ENCODE data around the gene ST3GAL5. TPM values are rescaled to one million over a fixed set of nuclear protein-coding genes. Genes with fewer than 3 reads are reported as not detected.
"Not testable (repeated sequence)": the region's sequence is repeated elsewhere in the genome, so short reads cannot be mapped to it uniquely, and the experiment has no call there.

Gene ST3GAL5
- total RNA-seq, 2 experiments from 2014 or later, result 9.6 to 11.5 TPM

DNA sequence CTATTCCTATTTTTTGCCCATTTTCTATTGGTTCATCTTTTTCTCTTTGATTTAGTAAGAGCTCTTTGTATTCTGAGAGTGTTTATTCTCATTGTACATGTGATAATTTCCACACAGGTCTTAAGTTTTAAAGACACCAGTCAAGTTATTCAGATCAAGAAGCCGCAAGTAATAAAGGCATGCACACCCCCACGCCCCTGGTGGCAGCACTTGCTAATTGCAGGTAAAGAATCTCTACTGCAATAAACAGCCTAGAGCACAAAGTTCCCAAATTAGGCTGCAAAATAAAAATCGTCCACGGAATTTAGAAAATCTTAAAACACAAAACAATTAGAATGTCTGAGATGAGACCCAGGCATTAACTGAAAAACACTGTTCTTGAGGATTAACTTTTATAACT, 45.2 kb downstream of the ST3GAL5 start:
- Mint-ChIP-seq H3K27me3 (no peaks in the 10 kb centered on the region), H3K9me3 (peaks cover 4% of the 10 kb centered on the region), H3K4me1 (ENCODE audit: low read depth) (peaks cover 16% of the 10 kb centered on the region), H3K27ac (no peak overlapping the region), H3K36me3 (peaks cover 23% of the 10 kb centered on the region), H3K4me3 (no peak overlapping the region)
- intact Hi-C loops (cut with micrococcal nuclease), result no loop called here
- ChIA-PET CTCF (interaction anchor here (0.6 to 1.2 kb wide), 7 partner anchors 9 to 166 kb away, joined by 3 to 5 read pairs (median 4); no protein-coding TSS in a partner anchor), POLR2A (no interaction called here)
- peak; percentile 59 for DNase-seq

DNA sequence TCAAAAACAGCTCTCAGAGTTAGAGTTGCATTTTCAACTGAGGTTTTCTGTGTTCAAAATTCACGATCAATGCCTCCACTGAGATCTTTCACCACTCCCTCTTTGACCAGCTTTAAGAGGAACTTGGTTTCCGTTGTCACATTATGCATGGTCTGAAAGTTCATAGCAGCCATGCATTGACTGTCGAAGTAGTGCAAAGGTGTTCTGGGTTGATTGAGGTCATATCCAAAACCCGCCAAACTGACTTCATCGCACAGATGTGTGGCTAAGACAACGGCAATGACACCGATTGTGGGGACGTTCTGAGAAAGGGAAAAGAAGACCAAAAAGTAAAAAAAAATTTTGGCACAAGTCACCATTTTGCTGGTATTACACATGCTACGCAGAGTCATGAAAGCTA, 48.7 kb downstream of the ST3GAL5 start:
- intact Hi-C loops (cut with micrococcal nuclease), result no loop called here
- ChIA-PET POLR2A (no interaction called here), CTCF (interaction anchor here (0.7 to 1.4 kb wide), 3 partner anchors 12 to 49 kb away, joined by 3 to 4 read pairs (median 4); partner anchors contain the start of gene ST3GAL5)
- peaks cover 5% of the 10 kb centered on the region for H3K4me1 Mint-ChIP-seq (ENCODE audit: low read depth)
- H3K4me3 Mint-ChIP-seq, result no peak overlapping the region
- H3K9me3 Mint-ChIP-seq, result peaks cover 4% of the 10 kb centered on the region
- DNase-seq, result peak; percentile 35
- H3K27me3 Mint-ChIP-seq, result no peaks in the 10 kb centered on the region
- H3K27ac Mint-ChIP-seq, result no peak overlapping the region
- peaks cover 20% of the 10 kb centered on the region for H3K36me3 Mint-ChIP-seq

DNA sequence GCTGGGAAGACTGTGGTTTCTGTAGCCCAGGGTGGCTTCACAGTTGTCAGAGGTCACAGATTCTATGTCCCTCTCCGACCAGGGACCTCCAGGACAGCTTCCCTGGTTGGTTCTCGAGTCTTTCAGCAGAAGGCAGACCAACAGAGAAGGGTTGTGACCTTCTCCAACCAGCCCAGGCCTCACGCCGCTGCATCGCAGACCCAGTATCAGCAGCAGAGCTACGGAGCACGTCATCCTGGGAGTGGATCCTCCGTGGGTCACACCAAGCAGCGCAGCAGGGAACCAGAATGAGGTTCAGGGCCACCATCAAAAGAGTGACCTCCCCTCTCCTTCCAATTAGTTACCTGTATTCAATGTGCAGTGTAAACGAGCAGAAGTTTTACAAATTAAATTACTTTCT, 49.3 kb downstream of the ST3GAL5 start:
- POLR2A ChIA-PET, result no interaction called here
- H3K4me1 Mint-ChIP-seq (ENCODE audit: low read depth), result peaks cover 5% of the 10 kb centered on the region
- H3K4me3 Mint-ChIP-seq, result no peak overlapping the region
- no peak for DNase-seq
- no peaks in the 10 kb centered on the region for H3K27me3 Mint-ChIP-seq
- CTCF ChIA-PET, result interaction anchor here (0.7 to 1.9 kb wide), 4 partner anchors 12 to 49 kb away, joined by 3 to 5 read pairs (median 4); partner anchors contain the start of gene ST3GAL5
- no peak overlapping the region for H3K27ac Mint-ChIP-seq
- H3K9me3 Mint-ChIP-seq, result peaks cover 4% of the 10 kb centered on the region
- peaks cover 20% of the 10 kb centered on the region for H3K36me3 Mint-ChIP-seq
- intact Hi-C loops (cut with micrococcal nuclease), result no loop called here

DNA sequence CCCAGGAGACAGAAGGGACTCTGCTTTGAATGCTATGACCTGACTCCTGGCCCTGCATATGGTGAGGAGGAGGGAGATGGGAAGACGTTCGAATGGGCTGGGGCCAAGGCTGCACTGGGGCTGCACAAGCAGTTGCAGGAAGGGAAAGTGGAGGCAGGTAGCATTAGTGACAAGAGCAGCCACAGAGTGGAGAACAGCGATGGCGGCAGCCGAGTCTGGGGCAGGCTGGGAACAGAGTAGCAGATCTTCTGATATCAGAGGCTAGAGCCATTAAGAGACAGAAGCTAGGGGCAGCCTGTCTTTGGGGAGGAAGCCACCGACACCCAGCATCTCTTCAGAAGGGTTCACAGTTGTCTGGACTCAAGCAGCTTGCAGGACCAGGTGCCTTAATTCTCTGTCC, 50.1 kb downstream of the ST3GAL5 start:
- ChIA-PET CTCF (interaction anchor here (0.9 to 1.9 kb wide), 4 partner anchors 11 to 242 kb away, joined by 3 to 5 read pairs (median 4); no protein-coding TSS in a partner anchor), POLR2A (no interaction called here)
- Mint-ChIP-seq H3K4me1 (ENCODE audit: low read depth) (peaks cover 5% of the 10 kb centered on the region), H3K4me3 (no peak overlapping the region), H3K36me3 (peaks cover 16% of the 10 kb centered on the region), H3K27ac (no peak overlapping the region), H3K27me3 (no peaks in the 10 kb centered on the region), H3K9me3 (peaks cover 3% of the 10 kb centered on the region)
- DNase-seq, result no peak
- intact Hi-C loops (cut with micrococcal nuclease), result no loop called here

DNA sequence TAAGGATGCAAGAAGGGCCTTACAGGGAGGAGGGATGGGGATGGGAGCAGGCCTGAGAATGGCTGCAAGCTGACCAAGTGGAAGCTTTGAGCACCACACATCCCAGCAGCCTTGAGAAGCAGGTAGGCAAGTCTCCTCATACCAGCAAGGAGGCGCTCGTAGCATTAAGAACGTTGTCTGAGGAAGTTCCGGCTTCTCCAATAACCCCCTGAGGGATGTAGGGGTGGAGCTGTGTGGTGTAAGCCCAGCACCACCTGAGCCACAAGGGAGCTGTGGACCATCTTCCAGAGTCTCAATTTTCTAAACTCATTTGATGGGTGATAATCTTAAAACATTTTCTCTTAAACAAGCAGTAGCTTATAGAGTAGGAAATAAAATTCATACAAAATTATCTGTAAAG, 50.6 kb downstream of the ST3GAL5 start:
- no peaks in the 10 kb centered on the region for H3K9me3 Mint-ChIP-seq
- CTCF ChIA-PET, result interaction anchor here (0.9 to 1.9 kb wide), 4 partner anchors 11 to 242 kb away, joined by 3 to 5 read pairs (median 4); no protein-coding TSS in a partner anchor
- peaks cover 11% of the 10 kb centered on the region for H3K36me3 Mint-ChIP-seq
- intact Hi-C loops (cut with micrococcal nuclease), result no loop called here
- H3K4me1 Mint-ChIP-seq (ENCODE audit: low read depth), result peaks cover 8% of the 10 kb centered on the region
- no peak overlapping the region for H3K27ac Mint-ChIP-seq
- no peak for DNase-seq
- no peak overlapping the region for H3K4me3 Mint-ChIP-seq
- H3K27me3 Mint-ChIP-seq, result no peaks in the 10 kb centered on the region
- POLR2A ChIA-PET, result no interaction called here

DNA sequence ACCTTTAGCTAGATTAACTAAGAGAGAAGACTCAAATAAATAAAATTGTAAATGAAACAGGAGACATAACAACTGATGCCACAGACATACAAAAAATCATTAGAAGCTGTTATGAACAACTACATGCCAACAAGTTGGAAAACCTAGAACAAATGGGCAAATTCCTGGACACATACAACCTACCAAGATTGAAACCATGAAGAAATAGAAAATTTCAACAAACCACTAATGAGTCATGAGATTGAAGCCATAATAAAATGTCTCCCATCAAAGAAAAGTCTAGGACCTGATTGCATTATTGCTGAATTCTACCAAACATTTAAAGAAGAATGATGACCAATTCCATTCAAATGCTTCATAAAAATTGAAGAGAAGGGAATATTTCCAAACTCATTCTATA, 54.3 kb downstream of the ST3GAL5 start:
- Mint-ChIP-seq H3K4me1 (ENCODE audit: low read depth) (peaks cover 15% of the 10 kb centered on the region), H3K27me3 (no peaks in the 10 kb centered on the region), H3K9me3 (no peaks in the 10 kb centered on the region), H3K27ac (no peak overlapping the region), H3K36me3 (no peaks in the 10 kb centered on the region), H3K4me3 (no peak overlapping the region)
- ChIA-PET POLR2A (no interaction called here), CTCF (no interaction called here)
- no peak for DNase-seq
- intact Hi-C loops (cut with micrococcal nuclease), result no loop called here

DNA sequence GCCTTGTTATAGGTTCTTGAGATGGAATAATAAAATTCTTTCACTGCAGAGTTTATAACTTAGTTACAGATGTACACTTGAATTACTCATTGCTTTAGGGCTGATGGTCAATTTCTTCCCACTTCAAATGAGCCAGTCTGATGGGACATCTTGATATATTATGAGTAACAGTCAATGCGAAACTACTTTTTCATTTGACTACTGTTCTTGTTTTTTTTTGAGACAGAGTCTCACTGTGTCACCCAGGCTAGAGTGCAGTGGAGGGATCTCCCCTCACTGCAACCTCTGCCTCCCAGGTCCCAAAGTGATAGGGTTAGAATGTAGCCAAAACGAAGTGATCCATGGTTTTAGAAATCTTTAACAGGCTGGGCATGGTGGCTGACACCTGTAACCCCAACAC, 57.1 kb downstream of the ST3GAL5 start:
- POLR2A ChIA-PET, result no interaction called here
- intact Hi-C loops (cut with micrococcal nuclease), result loop anchor here (2.0 kb wide), 2 partner anchors 21 to 33 kb away; no protein-coding TSS in a partner anchor

DNA sequence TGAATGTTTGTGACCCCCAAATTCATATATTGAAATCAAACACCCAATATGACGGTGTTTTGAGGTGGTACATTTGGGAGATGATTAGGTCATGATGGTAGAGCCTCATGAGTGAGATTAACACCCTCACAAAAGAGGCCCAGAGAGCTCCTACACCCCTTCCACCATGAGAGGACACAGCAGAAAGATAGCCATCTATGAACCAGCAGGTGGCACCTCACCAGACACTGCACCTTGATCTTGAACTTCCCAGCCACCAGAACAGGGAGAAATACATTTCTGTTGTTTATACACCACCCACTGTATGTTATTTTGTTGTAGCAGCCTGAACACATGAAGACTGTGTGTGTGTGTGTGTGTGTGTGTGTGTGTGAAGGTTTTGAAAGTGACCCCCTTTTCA, 58.1 kb downstream of the ST3GAL5 start:
- CTCF ChIA-PET, result interaction anchor here (0.6 to 9.0 kb wide), 11 partner anchors 16 to 354 kb away, joined by 3 to 179 read pairs (median 4); partner anchors contain the start of gene ST3GAL5
- Mint-ChIP-seq H3K27ac (no peak overlapping the region), H3K4me1 (ENCODE audit: low read depth) (peaks cover 20% of the 10 kb centered on the region), H3K9me3 (no peaks in the 10 kb centered on the region), H3K36me3 (no peaks in the 10 kb centered on the region), H3K27me3 (peaks cover 3% of the 10 kb centered on the region), H3K4me3 (no peak overlapping the region)
- peak; percentile 34 for DNase-seq
- POLR2A ChIA-PET, result no interaction called here
- intact Hi-C loops (cut with micrococcal nuclease), result loop anchor here (2.0 kb wide), 2 partner anchors 22 to 34 kb away; no protein-coding TSS in a partner anchor

More for the DNA sequence above, 57.1 kb downstream of the ST3GAL5 start:
- CTCF ChIA-PET, result interaction anchor here (0.5 to 9.0 kb wide), 8 partner anchors 18 to 446 kb away, joined by 3 to 179 read pairs (median 5); partner anchors contain the start of gene ST3GAL5
- Mint-ChIP-seq H3K4me1 (ENCODE audit: low read depth) (peaks cover 20% of the 10 kb centered on the region), H3K27ac (no peak overlapping the region), H3K36me3 (no peaks in the 10 kb centered on the region), H3K27me3 (peaks cover 3% of the 10 kb centered on the region), H3K9me3 (no peaks in the 10 kb centered on the region), H3K4me3 (no peak overlapping the region)
- no peak for DNase-seq

DNA sequence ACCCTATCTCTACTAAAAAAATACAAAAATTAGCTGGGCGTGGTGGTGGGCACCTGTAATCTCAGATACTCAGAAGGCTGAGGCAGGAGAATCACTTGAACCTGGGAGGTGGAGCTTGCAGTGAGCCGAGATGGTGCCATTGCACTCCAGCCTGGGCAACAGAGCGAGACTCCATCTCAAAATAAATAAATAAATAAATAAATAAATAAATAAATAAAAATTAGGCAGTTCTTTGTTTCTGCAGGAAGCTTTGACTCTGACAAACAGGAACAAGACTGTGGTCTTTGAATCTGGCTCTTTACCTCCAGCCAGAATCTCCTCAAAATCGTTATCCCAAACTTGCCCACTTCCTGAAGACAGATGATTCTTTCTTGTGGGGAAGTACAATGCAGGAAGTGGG, 59.4 kb downstream of the ST3GAL5 start:
- H3K36me3 Mint-ChIP-seq; H3K4me3 Mint-ChIP-seq; POLR2A ChIA-PET; H3K9me3 Mint-ChIP-seq; H3K27ac Mint-ChIP-seq; DNase-seq; intact Hi-C loops (cut with micrococcal nuclease); H3K27me3 Mint-ChIP-seq: not testable (repeated sequence)
- CTCF ChIA-PET, result interaction anchor here (1.0 to 9.0 kb wide), 7 partner anchors 22 to 250 kb away, joined by 3 to 179 read pairs (median 10); partner anchors contain the start of gene ST3GAL5
- H3K4me1 Mint-ChIP-seq (ENCODE audit: low read depth), result peaks cover 20% of the 10 kb centered on the region

DNA sequence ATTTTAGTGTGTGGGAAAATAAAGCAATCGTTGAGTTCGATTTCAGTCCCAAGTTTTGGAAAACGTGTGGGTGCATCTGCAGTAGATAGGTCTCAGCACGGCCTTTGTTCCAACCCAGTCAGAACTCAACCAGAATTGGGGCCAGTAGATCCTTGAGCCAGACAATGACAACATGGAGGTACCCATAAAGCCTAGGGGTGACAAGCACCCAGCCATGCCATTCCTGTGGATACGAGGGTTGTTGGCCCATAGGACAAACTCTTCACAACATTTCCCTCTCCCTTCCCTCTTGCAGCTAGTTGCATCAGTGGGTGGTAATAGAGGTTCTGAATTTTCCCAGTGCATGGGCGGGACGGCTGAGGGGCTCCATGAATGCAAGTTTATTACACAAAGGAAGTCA, 60.1 kb downstream of the ST3GAL5 start:
- intact Hi-C loops (cut with micrococcal nuclease), result no loop called here
- Mint-ChIP-seq H3K36me3 (no peaks in the 10 kb centered on the region), H3K27ac (no peak overlapping the region), H3K9me3 (no peaks in the 10 kb centered on the region), H3K27me3 (peaks cover 3% of the 10 kb centered on the region), H3K4me3 (no peak overlapping the region), H3K4me1 (ENCODE audit: low read depth) (peaks cover 20% of the 10 kb centered on the region)
- ChIA-PET POLR2A (no interaction called here), CTCF (interaction anchor here (0.6 to 9.0 kb wide), 7 partner anchors 22 to 251 kb away, joined by 3 to 179 read pairs (median 10); partner anchors contain the start of gene ST3GAL5)
- DNase-seq, result no peak

DNA sequence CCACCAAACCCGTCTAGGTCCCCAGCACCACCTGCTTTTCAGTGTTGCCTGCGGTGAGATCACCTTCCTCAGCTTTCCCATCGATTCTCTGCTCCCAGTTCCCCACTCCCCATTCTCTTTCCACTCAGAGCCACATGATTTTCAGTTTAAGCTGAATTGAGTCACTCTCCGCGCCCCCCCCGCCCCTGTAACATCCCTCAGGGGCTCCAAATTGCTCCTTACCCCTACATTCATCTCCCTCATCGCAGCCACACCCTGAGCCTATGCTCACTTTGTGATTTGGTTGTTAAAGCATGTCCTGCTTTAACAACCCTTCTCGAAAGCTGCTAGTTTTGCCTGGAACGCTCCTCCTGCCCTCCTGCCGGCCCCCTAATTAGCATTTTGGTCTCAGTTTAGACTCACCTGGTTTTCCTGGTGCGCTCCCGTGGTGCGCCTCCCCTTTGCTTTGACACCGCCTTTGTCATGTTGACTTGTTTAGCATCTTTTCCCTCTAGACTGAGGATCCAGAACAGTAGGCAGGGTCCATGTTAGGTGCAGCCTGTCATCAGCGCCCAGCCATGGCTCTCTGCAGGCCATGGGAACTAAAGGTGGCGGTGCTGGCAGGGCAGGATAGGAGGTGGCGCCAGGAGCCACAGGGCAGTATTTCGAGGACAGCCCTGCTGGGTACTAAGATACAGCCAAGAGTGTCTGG, 60.8 kb downstream of the ST3GAL5 start:
- POLR2A ChIA-PET, result interaction anchor here (0.7 to 1.3 kb wide), 6 partner anchors 59 to 252 kb away, joined by 3 to 5 read pairs (median 4); partner anchors contain the start of gene ST3GAL5
- Mint-ChIP-seq H3K9me3 (no peaks in the 10 kb centered on the region), H3K36me3 (no peaks in the 10 kb centered on the region), H3K4me3 (no peak overlapping the region), H3K27me3 (peaks cover 3% of the 10 kb centered on the region), H3K4me1 (ENCODE audit: low read depth) (peaks cover 16% of the 10 kb centered on the region), H3K27ac (no peak overlapping the region)
- DNase-seq, result no peak
- intact Hi-C loops (cut with micrococcal nuclease), result loop anchor here (1.0 kb wide), 3 partner anchors 59 to 252 kb away; no protein-coding TSS in a partner anchor
- CTCF ChIA-PET, result interaction anchor here (0.6 to 9.0 kb wide), 63 partner anchors 8 to 322 kb away, joined by 3 to 179 read pairs (median 4); partner anchors contain the start of genes ATOH8, POLR1A, PTCD3 and ST3GAL5
